Activated CD8-positive, alpha-beta memory T cell treated with anti-CD3 and anti-CD28 coated beads for 24 hours (primary cell): ENCODE measurements around the gene SIN3A.
"Not testable (repeated sequence)": the region's sequence is repeated elsewhere in the genome, so short reads cannot be mapped to it uniquely, and the experiment has no call there.

Experiments used
- DNase-seq: peaks from one replicate; pipeline ENCODE4 v3.0.0-alpha.2; 2020

SIN3A gene

GRCh38 chr15:75332093-75332492 is 119.4 kb downstream of the SIN3A start:
- DNase-seq, result not testable (repeated sequence)

GRCh38 chr15:75329571-75329970 is 121.9 kb downstream of the SIN3A start:
- no peak for DNase-seq

- DNase-seq, result no peak
These were observed 122.8 kb downstream of the SIN3A start for GRCh38 chr15:75328493-75329314.

GRCh38 chr15:75327491-75327890 is 124.0 kb downstream of the SIN3A start:
- no peak for DNase-seq

GRCh38 chr15:75327005-75327404 is 124.5 kb downstream of the SIN3A start:
- no peak for DNase-seq

- no peak for DNase-seq
These were observed 125.6 kb downstream of the SIN3A start for GRCh38 chr15:75325922-75326321.

- no peak for DNase-seq
These were observed 129.8 kb downstream of the SIN3A start for GRCh38 chr15:75321711-75322110.
